SK-N-MC (cell line): ENCODE data around the gene CLIC6.

Experiments
- DNase-seq: peaks from one replicate; pipeline ENCODE4 v3.0.0-alpha.2; 2011; ENCODE audit warnings: low read depth, low spot score
- H3K27ac ChIP-seq: fragments of 200-600 bp; sonication (generic); 2 replicates; pipeline ENCODE4 v1.5.1; 2016; ENCODE audit warnings: mixed run types
- H3K36me3 ChIP-seq: fragments of 200-600 bp; sonication (generic); 2 replicates; pipeline ENCODE4 v1.6.1; 2017; ENCODE audit warnings: antibody characterized with exemption, low read length, mixed read lengths; ENCODE audit not compliant: insufficient read depth
- H3K4me3 ChIP-seq: fragments of 200-600 bp; sonication (generic); 2 replicates; pipeline ENCODE4 v1.5.1; 2016
- H3K9ac ChIP-seq: fragments of 200-600 bp; sonication (generic); 2 replicates; pipeline ENCODE4 v1.8.0; 2017; ENCODE audit warnings: mixed run types, mixed read lengths; ENCODE audit not compliant: insufficient read length
- H3K9me3 ChIP-seq: fragments of 200-600 bp; sonication (generic); 2 replicates; pipeline ENCODE4 v1.6.1; 2017; ENCODE audit warnings: low read depth, mild to moderate bottlenecking, antibody characterized with exemption, low read length, moderate library complexity, mixed read lengths
- EZH2 ChIP-seq: fragments of 200-600 bp; sonication (generic); IDR thresholded peaks from one replicate; pipeline ENCODE4 v1.6.1; 2017; ENCODE audit warnings: antibody characterized with exemption
- FOXP2 ChIP-seq: optimal IDR thresholded peaks from 2 replicates; pipeline ENCODE3; 2011; ENCODE audit warnings: mild to moderate bottlenecking, moderate library complexity; ENCODE audit not compliant: insufficient read depth; ENCODE audit errors: extremely low read length, control extremely low read depth
- POLR2AphosphoS5 ChIP-seq: IDR thresholded peaks from 2 replicates; pipeline ENCODE4 v1.6.1; 2012; ENCODE audit warnings: mild to moderate bottlenecking, low read depth, low read length, borderline replicate concordance

CLIC6 gene

GRCh38 chr21:34632498-34632897 is 36.3 kb upstream of the CLIC6 start:
- Histone ChIP-seq H3K27ac (no peak overlapping the region), H3K9ac (no peak overlapping the region), H3K9me3 (no peaks in the 10 kb centered on the region), H3K36me3 (no peaks in the 10 kb centered on the region), H3K4me3 (no peak overlapping the region)
- DNase-seq, result no peak
- no peak for TF ChIP-seq EZH2
- TF ChIP-seq POLR2AphosphoS5, result no peak
- TF ChIP-seq FOXP2, result no peak

DNA sequence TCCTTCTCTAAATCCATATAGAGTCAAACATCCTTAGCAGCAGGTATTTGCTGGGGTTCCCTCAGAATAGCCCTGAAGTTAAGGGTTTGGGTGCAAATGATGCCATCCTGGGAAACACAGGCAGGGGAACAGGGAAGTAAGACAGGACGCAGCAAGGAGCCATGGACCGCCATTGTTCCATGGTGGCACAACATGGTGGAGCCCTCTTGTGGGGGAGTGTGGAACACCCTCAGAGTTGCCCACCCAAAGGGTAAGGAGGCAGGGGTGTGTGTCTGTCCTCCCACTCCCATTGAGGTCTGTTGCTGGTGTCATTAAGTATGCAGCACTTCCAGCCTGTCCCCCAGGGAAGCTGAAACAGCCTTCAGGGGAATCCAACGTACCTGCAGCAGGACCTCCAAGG is 33.5 kb upstream of the CLIC6 start:
- TF ChIP-seq FOXP2, result no peak
- no peak for TF ChIP-seq POLR2AphosphoS5
- no peak for TF ChIP-seq EZH2
- no peaks in the 10 kb centered on the region for H3K9me3 ChIP-seq
- no peak overlapping the region for H3K27ac ChIP-seq
- no peak overlapping the region for H3K9ac ChIP-seq
- DNase-seq, result no peak
- H3K36me3 ChIP-seq, result no peaks in the 10 kb centered on the region
- no peak overlapping the region for H3K4me3 ChIP-seq

GRCh38 chr21:34636961-34637360 is 31.8 kb upstream of the CLIC6 start:
- Histone ChIP-seq H3K27ac (no peak overlapping the region), H3K9ac (no peak overlapping the region), H3K9me3 (no peaks in the 10 kb centered on the region), H3K4me3 (no peak overlapping the region), H3K36me3 (no peaks in the 10 kb centered on the region)
- TF ChIP-seq EZH2 (no peak), FOXP2 (no peak), POLR2AphosphoS5 (no peak)
- no peak for DNase-seq

DNA sequence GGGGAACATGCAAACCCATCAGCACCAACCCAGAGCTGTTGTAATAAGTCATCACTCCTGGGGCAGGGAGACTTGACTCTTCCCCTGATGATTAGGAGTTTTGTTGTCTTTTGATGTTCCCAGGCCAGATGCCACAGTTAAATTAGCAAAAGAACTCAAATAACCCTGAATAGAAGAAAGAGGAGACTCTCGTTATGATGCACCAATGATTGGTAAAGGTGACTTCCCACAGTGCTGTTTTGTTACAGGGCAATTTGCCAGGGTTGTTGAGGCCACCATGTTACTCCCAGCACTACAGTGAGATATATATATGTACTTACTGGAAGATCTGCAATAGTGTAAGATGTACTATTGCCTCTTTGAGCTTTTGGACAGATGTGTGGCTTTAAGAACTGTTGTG is 29.5 kb upstream of the CLIC6 start:
- H3K36me3 ChIP-seq, result no peaks in the 10 kb centered on the region
- TF ChIP-seq POLR2AphosphoS5 (no peak), EZH2 (no peak), FOXP2 (no peak)
- H3K9ac ChIP-seq, result no peak overlapping the region
- H3K9me3 ChIP-seq, result no peaks in the 10 kb centered on the region
- DNase-seq, result no peak
- no peak overlapping the region for H3K4me3 ChIP-seq
- no peak overlapping the region for H3K27ac ChIP-seq

DNA sequence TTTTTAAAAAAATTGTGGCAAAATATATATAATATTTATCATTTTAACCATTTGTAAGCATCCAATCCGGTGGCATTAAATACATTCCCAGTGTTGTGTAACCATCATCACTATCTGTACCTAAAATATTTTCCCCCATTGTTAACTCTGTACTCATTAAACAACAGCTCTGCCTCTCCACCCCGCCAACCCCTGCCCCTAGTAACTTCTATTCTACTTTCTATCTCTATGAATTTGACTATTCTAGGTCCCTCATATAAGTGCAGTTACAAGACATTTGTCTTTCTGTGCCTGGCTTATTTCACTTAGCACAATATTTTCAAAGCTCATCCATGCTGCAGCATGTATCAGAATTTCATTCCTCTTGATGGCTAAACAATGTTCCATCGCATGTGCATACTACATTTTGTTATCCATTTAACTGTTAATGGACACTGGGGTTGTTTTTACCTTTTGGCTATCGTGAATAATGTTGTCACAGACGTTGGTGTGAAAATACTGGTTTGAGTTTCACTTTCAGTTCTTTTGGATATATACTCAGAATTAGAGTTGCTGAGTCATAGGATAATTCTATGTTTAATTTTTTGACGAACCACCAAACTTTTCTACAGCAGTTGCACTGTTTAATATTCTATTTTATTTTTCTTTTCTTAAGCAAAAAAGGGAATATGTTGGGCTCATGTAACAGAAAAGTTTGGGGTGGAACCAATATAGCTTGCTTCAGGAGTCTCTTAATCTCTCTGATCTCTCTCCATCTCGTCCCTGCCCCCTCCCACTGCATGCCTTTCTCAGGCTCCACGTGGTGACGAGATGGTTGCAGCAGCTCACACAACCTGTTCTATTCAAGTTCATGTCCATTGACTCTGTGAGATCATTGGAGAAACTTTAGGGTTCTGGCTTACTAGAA is 28.7 kb upstream of the CLIC6 start:
- DNase-seq, result no peak
- Histone ChIP-seq H3K9ac (no peak overlapping the region), H3K36me3 (no peaks in the 10 kb centered on the region), H3K9me3 (no peaks in the 10 kb centered on the region), H3K27ac (no peak overlapping the region), H3K4me3 (no peak overlapping the region)
- TF ChIP-seq EZH2, result no peak
- no peak for TF ChIP-seq FOXP2
- no peak for TF ChIP-seq POLR2AphosphoS5

- H3K9me3 ChIP-seq, result no peaks in the 10 kb centered on the region
- no peak overlapping the region for H3K27ac ChIP-seq
- H3K36me3 ChIP-seq, result no peaks in the 10 kb centered on the region
- TF ChIP-seq FOXP2 (no peak), POLR2AphosphoS5 (no peak), EZH2 (no peak)
- no peak overlapping the region for H3K4me3 ChIP-seq
- no peak for DNase-seq
- H3K9ac ChIP-seq, result no peak overlapping the region
These were observed 27.9 kb upstream of the CLIC6 start for GRCh38 chr21:34640858-34641257.

GRCh38 chr21:34642211-34643075 is 26.4 kb upstream of the CLIC6 start:
- TF ChIP-seq EZH2 (no peak), POLR2AphosphoS5 (no peak), FOXP2 (no peak)
- Histone ChIP-seq H3K27ac (no peak overlapping the region), H3K4me3 (no peak overlapping the region)

DNA sequence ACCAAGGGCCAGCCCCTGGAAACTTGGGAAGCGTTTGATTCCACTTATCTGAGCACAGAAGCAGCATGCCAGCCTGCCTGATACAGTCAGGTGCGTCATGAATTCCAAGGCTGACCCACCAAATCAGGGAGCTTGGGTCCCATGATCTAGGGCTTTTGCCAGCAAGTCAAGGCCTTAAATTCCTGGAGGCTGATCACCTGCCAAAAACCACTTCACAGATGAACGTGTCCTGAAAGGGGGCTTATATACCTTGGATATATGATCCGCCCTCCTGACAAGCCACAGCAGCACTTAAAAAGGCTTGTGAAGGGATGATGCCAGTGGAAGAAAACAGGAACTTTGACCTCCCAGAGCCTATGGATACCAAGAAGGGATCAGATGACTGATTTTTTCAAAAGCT is 24.0 kb upstream of the CLIC6 start:
- TF ChIP-seq FOXP2, result no peak
- no peak for TF ChIP-seq EZH2
- TF ChIP-seq POLR2AphosphoS5, result no peak
- H3K9ac ChIP-seq, result no peak overlapping the region
- no peaks in the 10 kb centered on the region for H3K9me3 ChIP-seq
- no peak overlapping the region for H3K27ac ChIP-seq
- no peak for DNase-seq
- no peak overlapping the region for H3K4me3 ChIP-seq
- no peaks in the 10 kb centered on the region for H3K36me3 ChIP-seq

More at GRCh38 chr21:34642211-34643075, 26.4 kb upstream of the CLIC6 start:
- DNase-seq, result no peak
- Histone ChIP-seq H3K9ac (no peak overlapping the region), H3K36me3 (no peaks in the 10 kb centered on the region), H3K9me3 (no peaks in the 10 kb centered on the region)

DNA sequence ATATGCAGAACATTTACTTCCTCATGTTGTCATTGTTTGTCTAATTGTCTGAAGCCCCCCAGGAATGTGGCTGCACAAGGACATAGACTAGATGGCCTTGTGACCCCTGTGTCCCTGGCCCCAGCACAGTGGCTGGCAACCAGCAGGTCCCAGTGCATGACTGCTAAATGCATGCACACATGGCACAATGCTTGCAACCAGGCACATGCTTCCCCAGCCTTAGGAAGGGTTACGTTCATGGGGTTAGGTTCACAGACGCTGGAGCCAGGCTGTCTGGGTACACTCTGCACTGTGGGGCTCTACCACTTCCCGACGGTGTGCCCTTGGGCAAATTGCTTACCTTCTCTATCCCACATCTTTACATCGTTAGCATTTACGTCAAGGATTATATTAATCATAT is 21.2 kb upstream of the CLIC6 start:
- no peak overlapping the region for H3K27ac ChIP-seq

More for the DNA sequence above, 21.2 kb upstream of the CLIC6 start:
- no peaks in the 10 kb centered on the region for H3K36me3 ChIP-seq
- no peaks in the 10 kb centered on the region for H3K9me3 ChIP-seq
- H3K4me3 ChIP-seq, result no peak overlapping the region
- H3K9ac ChIP-seq, result no peak overlapping the region
- no peak for DNase-seq
- TF ChIP-seq EZH2 (no peak), POLR2AphosphoS5 (no peak), FOXP2 (no peak)
